Mucosa of descending colon (tissue), 3 donors: Measurements from ENCODE around the gene HORMAD2. TPM values are rescaled to one million over a fixed set of nuclear protein-coding genes. Genes with fewer than 3 reads are reported as not detected.

Experiments used
- ATAC-seq: fragments of 200-7000 bp; cut with Tn5 transposase; one replicate; pipeline ENCODE4 v1.9.1; 2020; ENCODE audit warnings: mild to moderate bottlenecking, moderate library complexity
- DNase-seq, 3 donors: peaks; one replicate each; pipeline ENCODE4 v3.0.0-alpha.2; 2020
- H3K36me3 ChIP-seq: fragments of 200-600 bp; one replicate; pipeline ENCODE4 v1.8.0; 2021; ENCODE audit warnings: low read depth, mild to moderate bottlenecking
- H3K4me1 ChIP-seq: fragments of 200-600 bp; one replicate; pipeline ENCODE4 v1.8.0; 2021; ENCODE audit warnings: low read depth, mild to moderate bottlenecking
- H3K4me3 ChIP-seq: fragments of 200-600 bp; one replicate; pipeline ENCODE4 v1.8.0; 2021; ENCODE audit warnings: mild to moderate bottlenecking
- H3K9me3 ChIP-seq: fragments of 200-600 bp; one replicate; pipeline ENCODE4 v1.8.0; 2021; ENCODE audit warnings: mild to moderate bottlenecking
- intact Hi-C, 2 donors: fragments of 100-400 bp; cut with DNase I in 1 of 2; cut with micrococcal nuclease in 1 of 2; formaldehyde crosslinking; loops; one replicate each; pipeline versions ENCODE4 v1.11.0 to v1.11.1; 2022; cut with DNase I, micrococcal nuclease
- long read RNA-seq, 2 donors: library from polyadenylated mRNA; unstranded; transcript quantifications; one replicate each; pipeline ENCODE4 v2.0.0, GENCODE V29; 2019 to 2021
- total RNA-seq, 3 donors: library from RNA; stranded (reverse); fragmentation: NEBNext Ultra II Directional in 2 of 3; extraction: Animal tissue kit (Norgen Biotek cat#: 25700) in 2 of 3; gene quantifications; one replicate each; pipeline versions ENCODE4 v1.2.1 to v1.2.4, GENCODE V29; 2021 to 2023
- TF ChIP-seq, protein P1 (sequence below): fragments of 200-600 bp; IDR thresholded peaks from one replicate; pipeline ENCODE4 v1.8.0; 2022; ENCODE audit warnings: antibody characterized with exemption, mild to moderate bottlenecking
- donor health status: DM: no; HTN: no; CAD: no; lungs with moderate emphysema.
- donor health status: DM: no; HTN: no; CAD: no.
- donor health status: DM: no; HTN: yes; CAD: no.

The HORMAD2 gene, protein sequence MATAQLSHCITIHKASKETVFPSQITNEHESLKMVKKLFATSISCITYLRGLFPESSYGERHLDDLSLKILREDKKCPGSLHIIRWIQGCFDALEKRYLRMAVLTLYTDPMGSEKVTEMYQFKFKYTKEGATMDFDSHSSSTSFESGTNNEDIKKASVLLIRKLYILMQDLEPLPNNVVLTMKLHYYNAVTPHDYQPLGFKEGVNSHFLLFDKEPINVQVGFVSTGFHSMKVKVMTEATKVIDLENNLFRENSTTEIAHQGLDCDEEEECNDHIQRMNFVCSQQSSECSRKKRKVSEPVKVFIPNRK
- total RNA-seq = not detected
- long read RNA-seq, donor 1 = 0 reads
- long read RNA-seq, donor 2 = 0 reads

DNA sequence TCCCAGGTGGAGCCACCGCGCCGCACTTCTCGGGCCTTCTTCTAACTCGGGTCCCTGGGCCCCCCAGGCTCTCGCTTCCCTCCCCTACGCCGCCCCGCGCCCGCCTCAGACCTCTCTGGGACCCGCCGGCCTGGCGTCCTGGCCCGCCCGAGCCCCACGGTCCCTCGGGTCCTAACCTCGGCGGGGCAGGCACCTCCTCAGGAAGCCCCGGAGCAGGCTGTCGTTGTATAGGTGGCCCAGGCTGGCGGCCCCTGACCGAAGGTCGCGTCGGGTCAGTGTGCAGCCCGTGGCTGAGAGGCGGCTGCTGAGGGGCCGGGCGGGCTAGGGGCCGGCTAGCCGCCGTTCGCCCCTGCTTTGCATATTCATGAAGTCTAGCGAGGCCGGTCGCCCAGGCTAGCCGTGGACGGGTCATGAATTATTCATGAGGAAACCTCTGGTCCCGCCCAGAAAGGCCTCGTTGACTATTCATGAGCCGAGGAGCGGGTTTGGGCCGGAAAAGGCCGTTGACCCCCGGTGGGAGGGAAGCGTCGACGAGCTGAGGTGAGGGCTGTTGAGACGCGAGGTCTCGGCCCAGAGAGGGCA lies at the start of gene HORMAD2:
Gene HORMAD2, plus strand, starts transcription at position 513 of the 582 bp plus-strand sequence. CDS start 13,489 bp downstream, outside the sequence.
- no peak for ATAC-seq
- peaks cover 4% of the 10 kb centered on the region for H3K9me3 ChIP-seq
- H3K4me3 ChIP-seq = no peak within 1 kb of the TSS
- TF ChIP-seq, protein P1, sequence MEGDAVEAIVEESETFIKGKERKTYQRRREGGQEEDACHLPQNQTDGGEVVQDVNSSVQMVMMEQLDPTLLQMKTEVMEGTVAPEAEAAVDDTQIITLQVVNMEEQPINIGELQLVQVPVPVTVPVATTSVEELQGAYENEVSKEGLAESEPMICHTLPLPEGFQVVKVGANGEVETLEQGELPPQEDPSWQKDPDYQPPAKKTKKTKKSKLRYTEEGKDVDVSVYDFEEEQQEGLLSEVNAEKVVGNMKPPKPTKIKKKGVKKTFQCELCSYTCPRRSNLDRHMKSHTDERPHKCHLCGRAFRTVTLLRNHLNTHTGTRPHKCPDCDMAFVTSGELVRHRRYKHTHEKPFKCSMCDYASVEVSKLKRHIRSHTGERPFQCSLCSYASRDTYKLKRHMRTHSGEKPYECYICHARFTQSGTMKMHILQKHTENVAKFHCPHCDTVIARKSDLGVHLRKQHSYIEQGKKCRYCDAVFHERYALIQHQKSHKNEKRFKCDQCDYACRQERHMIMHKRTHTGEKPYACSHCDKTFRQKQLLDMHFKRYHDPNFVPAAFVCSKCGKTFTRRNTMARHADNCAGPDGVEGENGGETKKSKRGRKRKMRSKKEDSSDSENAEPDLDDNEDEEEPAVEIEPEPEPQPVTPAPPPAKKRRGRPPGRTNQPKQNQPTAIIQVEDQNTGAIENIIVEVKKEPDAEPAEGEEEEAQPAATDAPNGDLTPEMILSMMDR = no peak
- DNase-seq = peak in 1 of 3 donors; percentile 58
- H3K4me1 ChIP-seq = no peaks in the 10 kb centered on the region
- intact Hi-C loops = loop anchor here (10.0 kb wide), 2 partner anchors 455 to 495 kb away; partner anchors contain the start of gene NIPSNAP1 (in 1 of the 2)
- H3K36me3 ChIP-seq = no peaks in the 10 kb centered on the region

GRCh38 chr22:30031328-30031727 lies 48.9 kb upstream of the HORMAD2 start:
- no peaks in the 10 kb centered on the region for H3K36me3 ChIP-seq
- TF ChIP-seq, protein P1 = no peak
- ATAC-seq (no peak), DNase-seq (no peak)
- peaks cover 11% of the 10 kb centered on the region for H3K4me1 ChIP-seq
- no peaks in the 10 kb centered on the region for H3K9me3 ChIP-seq
- H3K4me3 ChIP-seq = no peak overlapping the region
- intact Hi-C loops = no loop called here

DNA sequence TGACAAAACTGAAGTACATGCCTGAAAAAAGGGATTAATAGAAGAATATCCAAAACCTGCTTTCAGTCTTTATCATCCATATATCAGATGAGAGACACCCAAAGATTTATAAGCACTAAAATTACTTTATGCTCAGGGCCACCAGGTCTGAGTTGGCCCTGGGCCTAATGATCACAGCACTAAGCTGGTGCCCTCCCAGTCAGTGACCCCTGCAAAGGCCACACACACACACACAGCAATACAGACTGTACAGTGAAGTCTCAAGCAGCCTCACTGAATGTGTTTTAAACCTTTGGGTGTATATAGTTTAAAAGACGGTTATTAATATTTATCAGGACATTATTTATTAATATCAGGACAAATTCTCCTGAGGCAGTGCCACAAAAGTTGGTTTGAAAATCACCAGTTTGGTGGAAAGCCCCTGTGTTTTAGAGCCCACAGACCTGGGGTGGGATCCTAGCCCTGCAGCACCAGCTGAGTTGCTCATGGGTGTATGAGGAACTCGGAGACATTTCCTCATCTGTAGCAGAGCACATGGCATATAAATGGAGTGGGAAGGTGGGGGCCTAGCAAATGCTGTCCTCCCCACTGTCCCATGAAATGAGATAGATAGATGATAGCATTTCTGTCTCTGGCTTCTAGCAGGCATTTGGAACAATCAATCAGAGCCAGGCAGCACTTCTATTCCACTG lies 48.4 kb upstream of the HORMAD2 start:
- H3K4me3 ChIP-seq = no peak overlapping the region
- DNase-seq (no peak), ATAC-seq (no peak)
- no peaks in the 10 kb centered on the region for H3K9me3 ChIP-seq
- intact Hi-C loops = no loop called here
- no peaks in the 10 kb centered on the region for H3K36me3 ChIP-seq
- TF ChIP-seq, protein P1 = no peak
- H3K4me1 ChIP-seq = peaks cover 5% of the 10 kb centered on the region

DNA sequence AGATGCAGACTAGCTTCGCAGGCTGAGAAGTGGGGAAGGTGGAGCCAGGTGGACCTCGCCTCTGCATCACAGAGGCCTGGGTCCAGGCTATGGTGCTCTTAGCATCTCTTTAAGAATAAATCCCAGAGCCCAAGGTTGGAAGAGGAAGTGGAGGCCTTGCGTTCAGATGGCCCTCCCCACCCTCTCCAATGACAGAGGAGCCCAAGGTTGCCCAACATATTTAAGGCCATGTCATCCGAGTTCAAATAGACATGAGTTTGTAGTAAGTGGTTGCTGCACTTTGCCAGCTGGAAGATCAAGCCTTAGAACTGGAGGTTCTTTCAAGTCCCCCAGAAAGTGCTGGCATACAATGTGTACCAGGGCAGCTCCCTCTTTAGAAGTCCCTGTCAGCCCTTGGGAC lies 47.1 kb upstream of the HORMAD2 start:
- TF ChIP-seq, protein P1 = no peak
- H3K36me3 ChIP-seq = peaks cover 2% of the 10 kb centered on the region
- ATAC-seq (no peak), DNase-seq (no peak)
- no peak overlapping the region for H3K4me3 ChIP-seq
- no peaks in the 10 kb centered on the region for H3K9me3 ChIP-seq
- H3K4me1 ChIP-seq = no peaks in the 10 kb centered on the region
- intact Hi-C loops = no loop called here

GRCh38 chr22:30033901-30034300 lies 46.4 kb upstream of the HORMAD2 start:
- H3K36me3 ChIP-seq = peaks cover 2% of the 10 kb centered on the region
- intact Hi-C loops = no loop called here
- H3K4me1 ChIP-seq = no peaks in the 10 kb centered on the region
- ATAC-seq = no peak
- H3K9me3 ChIP-seq = no peaks in the 10 kb centered on the region
- TF ChIP-seq, protein P1 = no peak
- DNase-seq = no peak
- no peak overlapping the region for H3K4me3 ChIP-seq
